GM12864 (cell line): ENCODE data around the gene RAB27B.

Source experiments
- DNase-seq: peaks from one replicate; pipeline ENCODE4 v3.0.0-alpha.2; 2011; ENCODE audit warnings: low read depth
- H3K4me3 ChIP-seq: 2 replicates; pipeline ENCODE4 v1.5.1; 2011; ENCODE audit warnings: mild to moderate bottlenecking, low read depth, low read length, control low read depth
- CTCF ChIP-seq: IDR thresholded peaks from 2 replicates; pipeline ENCODE4 v1.5.1; 2011; ENCODE audit warnings: low read depth, mild to moderate bottlenecking, moderate library complexity, low read length, control low read depth, inconsistent platforms; ENCODE audit errors: missing control alignments

Gene RAB27B

GRCh38 chr18:54829856-54830255 is 1.6 kb downstream of the RAB27B start:
- H3K4me3 ChIP-seq: no peak overlapping the region
- DNase-seq: no peak
- no peak for TF ChIP-seq CTCF

GRCh38 chr18:54830260-54830659 is 2.0 kb downstream of the RAB27B start:
- TF ChIP-seq CTCF: no peak
- no peak overlapping the region for H3K4me3 ChIP-seq
- DNase-seq: no peak

- no peak for TF ChIP-seq CTCF
- DNase-seq: no peak
- no peak overlapping the region for H3K4me3 ChIP-seq
Observed at GRCh38 chr18:54830866-54831265, 2.6 kb downstream of the RAB27B start.

GRCh38 chr18:54835944-54836343 is 7.7 kb downstream of the RAB27B start:
- H3K4me3 ChIP-seq: no peak overlapping the region
- DNase-seq: no peak
- no peak for TF ChIP-seq CTCF

GRCh38 chr18:54843314-54843713 is 15.0 kb downstream of the RAB27B start:
- TF ChIP-seq CTCF: no peak
- no peak overlapping the region for H3K4me3 ChIP-seq
- DNase-seq: no peak

GRCh38 chr18:54845787-54846186 is 17.5 kb downstream of the RAB27B start:
- no peak for DNase-seq
- H3K4me3 ChIP-seq: no peak overlapping the region

More at GRCh38 chr18:54845787-54846186, 17.5 kb downstream of the RAB27B start:
- TF ChIP-seq CTCF: no peak
